Measurements from ENCODE around the gene MARCKSL1. TPM values are rescaled to one million over a fixed set of nuclear protein-coding genes. Genes with fewer than 3 reads are reported as not detected.

MARCKSL1 gene
- total RNA-seq, 4 donors from 2014 or later, result 0.75 to 2.6 (median 1.5) TPM

GRCh38 chr1:32373996-32374592 lies 38.1 kb upstream of the MARCKSL1 start:
- peaks cover 0 to 95% of the 10 kb centered on the region in 2 donors for H3K36me3 ChIP-seq
- no peak overlapping the region for H3K27ac ChIP-seq
- ATAC-seq (no peak), DNase-seq (no peak)
- H3K27me3 ChIP-seq, result no peaks in the 10 kb centered on the region
- TF ChIP-seq POLR2A (IDR thresholded peaks at IDR 0.05), result no peak
- TF ChIP-seq CTCF (IDR thresholded peaks at IDR 0.05 in 4 of 5, conservative IDR thresholded peaks at IDR 0.05 in 1 of 5), result no peak
- H3K4me1 ChIP-seq, result no peaks in the 10 kb centered on the region
- H3K4me3 ChIP-seq, result no peak overlapping the region
- intact Hi-C loops (cut with DNase I; ENCODE audit: low total_unique reads), result no loop called here
- in situ Hi-C loops (cut with MboI; ENCODE audit: low sequenced_read_pairs in 4 of 4), result no loop called here
- no peaks in the 10 kb centered on the region for H3K9me3 ChIP-seq

GRCh38 chr1:32372149-32372756 lies 36.2 kb upstream of the MARCKSL1 start:
- no peak overlapping the region for H3K4me3 ChIP-seq
- H3K4me1 ChIP-seq, result no peaks in the 10 kb centered on the region
- no peak for TF ChIP-seq CTCF (IDR thresholded peaks at IDR 0.05 in 4 of 5, conservative IDR thresholded peaks at IDR 0.05 in 1 of 5)
- TF ChIP-seq POLR2A (IDR thresholded peaks at IDR 0.05), result no peak
- no peaks in the 10 kb centered on the region for H3K9me3 ChIP-seq
- ATAC-seq (no peak), DNase-seq (no peak)
- in situ Hi-C loops (cut with MboI; ENCODE audit: low sequenced_read_pairs in 4 of 4), result no loop called here
- no peak overlapping the region for H3K27ac ChIP-seq
- intact Hi-C loops (cut with DNase I; ENCODE audit: low total_unique reads), result no loop called here
- no peaks in the 10 kb centered on the region for H3K27me3 ChIP-seq
- peaks cover 0 to 95% of the 10 kb centered on the region in 2 donors for H3K36me3 ChIP-seq

GRCh38 chr1:32367912-32368635 lies 32.0 kb upstream of the MARCKSL1 start:
- Histone ChIP-seq H3K9me3 (no peaks in the 10 kb centered on the region), H3K4me1 (no peaks in the 10 kb centered on the region), H3K27ac (no peak overlapping the region), H3K27me3 (no peaks in the 10 kb centered on the region), H3K4me3 (no peak overlapping the region), H3K36me3 (peaks cover 0 to 93% of the 10 kb centered on the region in 2 donors)
- intact Hi-C loops (cut with DNase I; ENCODE audit: low total_unique reads), result no loop called here
- DNase-seq (no peak), ATAC-seq (no peak)
- no peak for TF ChIP-seq CTCF (IDR thresholded peaks at IDR 0.05 in 4 of 5, conservative IDR thresholded peaks at IDR 0.05 in 1 of 5)
- no peak for TF ChIP-seq POLR2A (IDR thresholded peaks at IDR 0.05)
- in situ Hi-C loops (cut with MboI; ENCODE audit: low sequenced_read_pairs in 4 of 4), result no loop called here

- no peak for TF ChIP-seq CTCF (IDR thresholded peaks at IDR 0.05 in 4 of 5, conservative IDR thresholded peaks at IDR 0.05 in 1 of 5)
- no peak for TF ChIP-seq POLR2A (IDR thresholded peaks at IDR 0.05)
- Histone ChIP-seq H3K9me3 (no peaks in the 10 kb centered on the region), H3K27ac (no peak overlapping the region), H3K27me3 (no peaks in the 10 kb centered on the region), H3K36me3 (peaks cover 0 to 70% of the 10 kb centered on the region in 2 donors), H3K4me1 (peaks cover 12% of the 10 kb centered on the region in 2 donors), H3K4me3 (no peak overlapping the region)
- ATAC-seq, result no peak
- in situ Hi-C loops (cut with MboI; ENCODE audit: low sequenced_read_pairs in 4 of 4) (no loop called here), intact Hi-C loops (cut with DNase I; ENCODE audit: low total_unique reads) (no loop called here)
- no peak for DNase-seq
These were observed 29.4 kb upstream of the MARCKSL1 start for GRCh38 chr1:32365445-32365844.

All from gastrocnemius medialis (tissue), 4 donors.